OCI-LY7 (cell line): Measurements from ENCODE around the gene IMPA2. TPM values are rescaled to one million over a fixed set of nuclear protein-coding genes. Genes with fewer than 3 reads are reported as not detected.

Experiments used
- BruUV-seq: library from RNA; stranded (reverse); fragments of 400-500 nt; replicated peaks from 2 replicates; lab custom pipeline; 2021; lab: Mats Ljungman, UMichigan
- CTCF ChIA-PET: fragments of 300-600 bp; sonication (Branson Sonifier 250); formaldehyde crosslinking; loops from one replicate; lab custom pipeline; 2022; ENCODE audit warnings: antibody characterized with exemption; ENCODE audit not compliant: unreplicated experiment; lab: Charles Lee
- POLR2A ChIA-PET: fragments of 300-600 bp; sonication (Branson Sonifier 250); formaldehyde crosslinking; loops from one replicate; lab custom pipeline; 2022; ENCODE audit warnings: antibody characterized with exemption; lab: Charles Lee
- DNase-seq: peaks from one replicate; pipeline ENCODE4 v3.0.0-alpha.2; 2015; ENCODE audit warnings: low spot score
- H2AFZ ChIP-seq: fragments of 200-600 bp; sonication (generic), shearing (Covaris generic); 2 replicates; pipeline ENCODE4 v1.6.1; 2014; ENCODE audit warnings: mild to moderate bottlenecking, antibody characterized with exemption, low read length, moderate library complexity
- H3K27ac ChIP-seq: fragments of 200-600 bp; sonication (generic); 2 replicates; pipeline ENCODE4 v1.5.1; 2014; ENCODE audit warnings: mixed run types, low read depth, mild to moderate bottlenecking, moderate library complexity, low read length, inconsistent platforms; ENCODE audit not compliant: poor library complexity, severe bottlenecking
- H3K36me3 ChIP-seq: fragments of 200-600 bp; sonication (generic); 2 replicates; pipeline ENCODE4 v1.6.1; 2014; ENCODE audit warnings: mild to moderate bottlenecking, antibody characterized with exemption, low read length, moderate library complexity, mixed read lengths; ENCODE audit not compliant: insufficient read depth
- H3K4me1 ChIP-seq: fragments of 200-600 bp; sonication (generic); 2 replicates; pipeline ENCODE4 v1.5.1; 2014; ENCODE audit warnings: mild to moderate bottlenecking, low read length; ENCODE audit not compliant: insufficient read depth, poor library complexity, severe bottlenecking
- H3K4me2 ChIP-seq: fragments of 200-600 bp; sonication (generic); 2 replicates; pipeline ENCODE4 v1.6.1; 2014; ENCODE audit warnings: mild to moderate bottlenecking, low read length
- H3K4me3 ChIP-seq: fragments of 200-600 bp; sonication (generic); 2 replicates; pipeline ENCODE4 v1.5.1; 2014; ENCODE audit warnings: mild to moderate bottlenecking, low read depth, low read length; ENCODE audit not compliant: poor library complexity, severe bottlenecking
- H3K79me2 ChIP-seq: fragments of 200-600 bp; sonication (generic); 2 replicates; pipeline ENCODE4 v1.6.1; 2016; ENCODE audit warnings: low read depth, mild to moderate bottlenecking, low read length, moderate library complexity, mixed read lengths; ENCODE audit not compliant: insufficient read depth
- H3K9me2 ChIP-seq: fragments of 200-600 bp; sonication (generic); 2 replicates; pipeline ENCODE4 v1.6.1; 2016; ENCODE audit warnings: mild to moderate bottlenecking, low read length, mixed read lengths; ENCODE audit not compliant: insufficient read depth
- H3K9me3 ChIP-seq: fragments of 200-600 bp; sonication (generic); 2 replicates; pipeline ENCODE4 v1.6.1; 2014; ENCODE audit warnings: mild to moderate bottlenecking, mixed run types, low read length, mixed read lengths
- H4K20me1 ChIP-seq: fragments of 200-600 bp; sonication (generic); 2 replicates; pipeline ENCODE4 v1.6.1; 2014; ENCODE audit warnings: mild to moderate bottlenecking, antibody characterized with exemption, low read length, moderate library complexity, mixed read lengths; ENCODE audit not compliant: insufficient read depth
- EZH2phosphoT487 ChIP-seq: fragments of 200-600 bp; sonication (generic); IDR thresholded peaks from 2 replicates; pipeline ENCODE4 v1.6.1; 2018; ENCODE audit warnings: low read depth, borderline replicate concordance, mild to moderate bottlenecking, mixed run types, antibody characterized with exemption, low read length, moderate library complexity, mixed read lengths
- intact Hi-C: fragments of 100-400 bp; cut with micrococcal nuclease; formaldehyde crosslinking; loops from one replicate; pipeline ENCODE4 v1.10.0; 2022; ENCODE audit not compliant: unreplicated experiment
- total RNA-seq, 2 experiments: library from RNA; depleted of rRNA in 1 of 2; stranded (reverse); fragments of >200 nt in 1 of 2; shearing (Covaris generic) in 1 of 2; gene quantifications; 2 replicates each; pipeline ENCODE4 v1.2.3, GENCODE V29; 2014 to 2022
- TF ChIP-seq, protein P1 (sequence below): fragments of 200-600 bp; sonication (generic); conservative IDR thresholded peaks from 2 replicates; pipeline ENCODE4 v1.5.1; 2014; ENCODE audit warnings: mild to moderate bottlenecking, antibody characterized with exemption, low read length, moderate library complexity, mixed read lengths

IMPA2 gene
- total RNA-seq, 2 experiments from 2014 or later, result 51.9 to 59.0 TPM

DNA sequence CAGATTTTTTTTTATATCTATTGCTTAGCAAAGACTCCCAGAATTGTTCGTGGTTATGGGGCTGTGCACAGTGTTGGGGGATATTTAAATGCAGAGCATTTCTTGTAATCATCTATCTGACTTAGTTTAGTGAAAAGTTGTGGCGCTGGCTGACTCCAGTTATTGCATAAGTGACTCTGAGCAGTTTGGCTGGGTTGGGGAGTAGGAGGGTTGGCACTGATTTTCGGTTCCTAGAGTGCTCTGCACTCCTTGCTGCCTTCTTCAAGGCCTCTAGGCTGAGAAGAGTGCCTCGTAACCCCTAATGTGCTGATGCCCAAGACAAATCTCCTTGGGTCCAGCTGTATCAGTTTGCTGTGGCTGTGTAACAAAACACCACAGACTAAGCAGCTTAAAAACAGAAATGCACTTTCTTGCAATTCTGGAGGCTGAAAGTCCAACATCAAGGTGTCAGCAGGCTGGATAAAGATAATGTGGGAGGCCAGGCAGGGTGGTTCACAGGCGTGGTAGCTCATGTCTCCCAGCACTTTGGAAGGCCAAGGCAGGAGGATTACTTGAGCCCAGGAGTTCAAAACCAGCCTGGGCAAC is 6.5 kb upstream of the IMPA2 start:
- H3K9me3 ChIP-seq, result no peaks in the 10 kb centered on the region
- H3K4me1 ChIP-seq, result peaks cover 3% of the 10 kb centered on the region
- TF ChIP-seq EZH2phosphoT487, result no peak
- TF ChIP-seq, protein P1, sequence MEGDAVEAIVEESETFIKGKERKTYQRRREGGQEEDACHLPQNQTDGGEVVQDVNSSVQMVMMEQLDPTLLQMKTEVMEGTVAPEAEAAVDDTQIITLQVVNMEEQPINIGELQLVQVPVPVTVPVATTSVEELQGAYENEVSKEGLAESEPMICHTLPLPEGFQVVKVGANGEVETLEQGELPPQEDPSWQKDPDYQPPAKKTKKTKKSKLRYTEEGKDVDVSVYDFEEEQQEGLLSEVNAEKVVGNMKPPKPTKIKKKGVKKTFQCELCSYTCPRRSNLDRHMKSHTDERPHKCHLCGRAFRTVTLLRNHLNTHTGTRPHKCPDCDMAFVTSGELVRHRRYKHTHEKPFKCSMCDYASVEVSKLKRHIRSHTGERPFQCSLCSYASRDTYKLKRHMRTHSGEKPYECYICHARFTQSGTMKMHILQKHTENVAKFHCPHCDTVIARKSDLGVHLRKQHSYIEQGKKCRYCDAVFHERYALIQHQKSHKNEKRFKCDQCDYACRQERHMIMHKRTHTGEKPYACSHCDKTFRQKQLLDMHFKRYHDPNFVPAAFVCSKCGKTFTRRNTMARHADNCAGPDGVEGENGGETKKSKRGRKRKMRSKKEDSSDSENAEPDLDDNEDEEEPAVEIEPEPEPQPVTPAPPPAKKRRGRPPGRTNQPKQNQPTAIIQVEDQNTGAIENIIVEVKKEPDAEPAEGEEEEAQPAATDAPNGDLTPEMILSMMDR, result no peak
- H3K4me3 ChIP-seq, result no peak overlapping the region
- H3K79me2 ChIP-seq, result no peaks in the 10 kb centered on the region
- no peaks in the 10 kb centered on the region for H4K20me1 ChIP-seq
- intact Hi-C loops, result no loop called here
- H2AFZ ChIP-seq, result no peak overlapping the region
- H3K36me3 ChIP-seq, result no peaks in the 10 kb centered on the region
- POLR2A ChIA-PET, result interaction anchor here (0.5 kb wide), 1 partner anchor 207 kb away, joined by 3 read pairs; no protein-coding TSS in a partner anchor
- H3K27ac ChIP-seq, result no peak overlapping the region
- CTCF ChIA-PET, result no interaction called here
- no TSS peak for BruUV-seq
- H3K4me2 ChIP-seq, result no peak overlapping the region
- no peak for DNase-seq
- H3K9me2 ChIP-seq, result no peaks in the 10 kb centered on the region

DNA sequence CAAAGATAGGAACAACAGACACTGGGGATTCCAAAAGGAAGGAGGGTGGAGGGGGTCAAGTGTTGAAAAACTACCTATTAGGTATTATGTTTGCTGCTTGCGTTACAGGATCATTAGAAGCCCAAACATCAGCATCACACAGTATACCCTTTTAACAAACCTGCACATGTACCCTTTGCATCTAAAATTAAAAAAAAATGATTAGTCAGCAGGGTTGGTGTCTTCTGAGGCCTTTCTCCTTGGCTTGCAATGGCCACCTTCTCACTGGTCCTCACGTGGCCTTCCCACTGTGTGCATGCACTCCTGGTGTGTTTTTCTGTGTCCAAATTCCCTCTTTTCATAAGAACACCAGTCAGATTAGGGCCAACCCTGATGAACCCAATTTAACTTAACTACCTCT is 5.6 kb upstream of the IMPA2 start:
- peaks cover 8% of the 10 kb centered on the region for H3K4me1 ChIP-seq
- POLR2A ChIA-PET, result interaction anchor here (0.5 to 0.6 kb wide), 2 partner anchors 14 to 208 kb away, joined by 3 to 5 read pairs; no protein-coding TSS in a partner anchor
- no peak overlapping the region for H3K4me2 ChIP-seq
- H3K27ac ChIP-seq, result no peak overlapping the region
- intact Hi-C loops, result no loop called here
- H3K4me3 ChIP-seq, result no peak overlapping the region
- no peaks in the 10 kb centered on the region for H3K36me3 ChIP-seq
- H2AFZ ChIP-seq, result no peak overlapping the region
- no peaks in the 10 kb centered on the region for H3K9me2 ChIP-seq
- BruUV-seq, result no TSS peak
- H3K79me2 ChIP-seq, result no peaks in the 10 kb centered on the region
- TF ChIP-seq, protein P1, result no peak
- TF ChIP-seq EZH2phosphoT487, result no peak
- H3K9me3 ChIP-seq, result no peaks in the 10 kb centered on the region
- no peaks in the 10 kb centered on the region for H4K20me1 ChIP-seq
- DNase-seq, result no peak
- CTCF ChIA-PET, result no interaction called here
